Astrocyte (in vitro differentiated cells and primary cell): ENCODE data around the gene DGKQ. TPM values are rescaled to one million over a fixed set of nuclear protein-coding genes. Genes with fewer than 3 reads are reported as not detected.

Experiments
- DNase-seq: peaks from one replicate; pipeline ENCODE4 v3.0.0-alpha.2; 2010; ENCODE audit warnings: low read depth
- FAIRE-seq: peaks from 2 replicates; lab custom pipeline; 2011; peaks lifted over from hg19 to GRCh38; lab: Jason Lieb, UNC
- H2AFZ ChIP-seq: 2 replicates; pipeline ENCODE4 v1.6.0; 2012; ENCODE audit warnings: low read depth, low read length, inconsistent platforms
- H3K27ac ChIP-seq: 2 replicates; pipeline ENCODE4 v1.5.1; 2011; ENCODE audit warnings: low read depth, low read length, inconsistent platforms
- H3K27me3 ChIP-seq: 2 replicates; pipeline ENCODE4 v1.6.0; 2011; ENCODE audit warnings: low read length, inconsistent platforms; ENCODE audit not compliant: insufficient read depth
- H3K36me3 ChIP-seq: 2 replicates; pipeline ENCODE4 v1.5.1; 2011; ENCODE audit warnings: low read length, inconsistent platforms; ENCODE audit not compliant: insufficient read depth
- H3K4me1 ChIP-seq: 2 replicates; pipeline ENCODE4 v1.5.1; 2011; ENCODE audit warnings: low read length, inconsistent platforms; ENCODE audit not compliant: insufficient read depth
- H3K4me2 ChIP-seq: 2 replicates; pipeline ENCODE4 v1.6.0; 2012; ENCODE audit warnings: low read length, inconsistent platforms
- H3K4me3 ChIP-seq: 2 replicates; pipeline ENCODE4 v1.5.1; 2011; ENCODE audit warnings: low read depth, mild to moderate bottlenecking, low read length, inconsistent platforms; ENCODE audit not compliant: insufficient read depth
- H3K79me2 ChIP-seq: 2 replicates; pipeline ENCODE4 v1.6.0; 2012; ENCODE audit warnings: mild to moderate bottlenecking, low read length, inconsistent platforms; ENCODE audit not compliant: insufficient read depth
- H3K9ac ChIP-seq: 2 replicates; pipeline ENCODE4 v1.6.0; 2012; ENCODE audit warnings: mild to moderate bottlenecking, low read length, inconsistent platforms
- H3K9me3 ChIP-seq: 2 replicates; pipeline ENCODE4 v1.5.1; 2012; ENCODE audit warnings: low read depth, mild to moderate bottlenecking, low read length, inconsistent platforms; ENCODE audit not compliant: insufficient read depth
- H4K20me1 ChIP-seq: 2 replicates; pipeline ENCODE4 v1.6.0; 2012; ENCODE audit warnings: low read length, inconsistent platforms; ENCODE audit not compliant: insufficient read depth
- H3K27ac Mint-ChIP-seq: one replicate; pipeline ENCODE4 v1.8.0; 2021; ENCODE audit warnings: mild to moderate bottlenecking, mixed read lengths; ENCODE audit not compliant: unreplicated experiment
- H3K27me3 Mint-ChIP-seq: one replicate; pipeline ENCODE4 v1.8.0; 2021; ENCODE audit warnings: low read depth, mixed read lengths; ENCODE audit not compliant: unreplicated experiment
- H3K36me3 Mint-ChIP-seq: one replicate; pipeline ENCODE4 v1.8.0; 2021; ENCODE audit warnings: low read depth, mixed read lengths; ENCODE audit not compliant: unreplicated experiment
- H3K4me1 Mint-ChIP-seq: one replicate; pipeline ENCODE4 v1.8.0; 2021; ENCODE audit warnings: low read depth, mixed read lengths; ENCODE audit not compliant: unreplicated experiment
- H3K4me3 Mint-ChIP-seq: one replicate; pipeline ENCODE4 v1.8.0; 2021; ENCODE audit warnings: mild to moderate bottlenecking, moderate library complexity, mixed read lengths; ENCODE audit not compliant: unreplicated experiment
- H3K9me3 Mint-ChIP-seq: one replicate; pipeline ENCODE4 v1.8.0; 2021; ENCODE audit warnings: mild to moderate bottlenecking, mixed read lengths; ENCODE audit not compliant: unreplicated experiment
- CTCF ChIP-seq: IDR thresholded peaks from 2 replicates; pipeline ENCODE4 v1.5.1; 2011; ENCODE audit warnings: low read depth, mild to moderate bottlenecking, inconsistent platforms, low read length, moderate library complexity; ENCODE audit not compliant: insufficient read depth
- EZH2 ChIP-seq: IDR thresholded peaks from 2 replicates; pipeline ENCODE4 v1.6.1; 2012; ENCODE audit warnings: mild to moderate bottlenecking, low read length, inconsistent platforms; ENCODE audit not compliant: insufficient read depth
- total RNA-seq: library from RNA; stranded (reverse); gene quantifications from 2 replicates; pipeline ENCODE4 v1.2.1, GENCODE V29; 2021

The DGKQ gene
- total RNA-seq, 1 donor from 2014 or later: 19.0 TPM

DNA sequence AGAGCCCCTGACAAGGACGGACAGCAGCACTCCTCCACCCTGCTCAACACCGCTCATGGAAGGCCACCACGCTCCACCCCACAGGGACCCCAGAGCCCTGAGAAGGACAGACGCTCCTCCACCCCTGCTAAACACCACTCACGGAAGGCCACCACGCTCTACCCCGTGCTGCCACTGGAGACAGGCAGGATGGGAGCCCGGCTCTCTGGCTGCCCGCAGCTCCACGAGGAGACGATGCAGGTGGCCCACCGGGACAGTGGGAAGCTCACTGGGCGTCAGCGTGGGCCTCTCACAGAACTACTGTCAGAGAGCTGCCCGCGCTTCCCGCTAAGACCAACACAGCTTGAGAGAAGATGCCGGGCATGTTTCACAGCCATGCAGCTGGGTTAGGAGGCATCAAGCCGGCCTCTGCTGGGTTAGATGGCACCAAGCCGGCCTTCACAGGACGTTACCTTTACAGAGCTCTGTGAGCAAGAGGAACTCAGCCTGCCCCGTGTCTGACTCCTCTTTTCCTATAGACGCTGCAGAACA lies 62.1 kb downstream of the DGKQ start:
- DNase-seq (no peak), FAIRE-seq (no peak)
- Histone ChIP-seq H3K27me3 (no peaks in the 10 kb centered on the region), H2AFZ (no peak overlapping the region), H3K4me3 (no peak overlapping the region), H3K36me3 (peaks cover 3% of the 10 kb centered on the region), H3K9ac (no peak overlapping the region), H3K4me2 (no peak overlapping the region), H3K9me3 (no peaks in the 10 kb centered on the region), H4K20me1 (peaks cover 89% of the 10 kb centered on the region), H3K4me1 (peaks cover 9% of the 10 kb centered on the region), H3K79me2 (peaks cover 71% of the 10 kb centered on the region), H3K27ac (no peak overlapping the region)
- H3K27ac Mint-ChIP-seq: no peak overlapping the region
- no peak overlapping the region for H3K4me3 Mint-ChIP-seq
- peaks cover 5% of the 10 kb centered on the region for H3K36me3 Mint-ChIP-seq
- no peak for TF ChIP-seq EZH2
- no peak for TF ChIP-seq CTCF
- H3K9me3 Mint-ChIP-seq: no peaks in the 10 kb centered on the region
- peaks cover 11% of the 10 kb centered on the region for H3K4me1 Mint-ChIP-seq
- H3K27me3 Mint-ChIP-seq: no peaks in the 10 kb centered on the region

DNA sequence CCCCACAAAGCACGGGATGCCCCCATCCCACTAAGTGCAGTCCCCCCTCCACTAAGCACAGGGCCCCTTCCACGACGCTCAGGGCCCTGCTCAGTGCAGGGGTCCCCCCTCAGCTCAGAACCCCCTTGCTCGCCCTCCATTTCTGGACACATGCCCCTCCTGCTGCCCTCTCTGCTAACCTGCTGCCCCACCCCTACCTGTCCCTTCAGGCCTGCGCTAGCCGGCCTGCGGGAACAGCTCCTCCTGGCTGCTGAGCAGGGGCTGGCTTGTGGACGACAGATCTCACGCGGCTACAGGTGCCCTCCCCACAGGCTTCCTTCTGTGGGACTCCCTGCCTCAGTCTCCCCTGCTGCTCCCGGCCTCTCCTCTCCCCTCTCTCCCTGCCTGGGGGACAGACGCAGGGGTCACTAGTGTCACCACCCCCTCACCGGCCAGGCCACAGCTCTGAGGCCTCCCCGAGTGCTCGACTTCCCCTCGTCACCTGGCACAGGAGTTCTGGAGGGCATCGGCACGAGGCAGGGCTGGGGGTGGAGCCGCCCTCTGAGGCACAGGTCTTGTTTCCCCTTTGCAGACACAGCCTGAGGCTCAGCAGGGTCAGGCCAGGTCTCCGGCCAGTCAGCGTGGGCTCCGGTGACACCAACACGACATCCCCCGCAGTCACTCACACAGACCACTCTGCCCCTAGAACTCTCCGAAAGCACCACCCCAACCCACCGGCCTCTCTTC lies 62.8 kb downstream of the DGKQ start:
- peaks cover 9% of the 10 kb centered on the region for H3K4me1 ChIP-seq
- H3K79me2 ChIP-seq: peaks cover 71% of the 10 kb centered on the region
- H2AFZ ChIP-seq: no peak overlapping the region
- no peaks in the 10 kb centered on the region for H3K27me3 Mint-ChIP-seq
- DNase-seq (no peak), FAIRE-seq (no peak)
- H3K4me1 Mint-ChIP-seq: peaks cover 7% of the 10 kb centered on the region
- H3K27ac Mint-ChIP-seq: no peak overlapping the region
- H3K9me3 ChIP-seq: no peaks in the 10 kb centered on the region
- H4K20me1 ChIP-seq: peaks cover 89% of the 10 kb centered on the region
- peaks cover 5% of the 10 kb centered on the region for H3K36me3 Mint-ChIP-seq
- no peak overlapping the region for H3K4me3 Mint-ChIP-seq
- no peak overlapping the region for H3K4me2 ChIP-seq
- TF ChIP-seq EZH2 (no peak), CTCF (no peak)
- H3K9me3 Mint-ChIP-seq: no peaks in the 10 kb centered on the region
- no peak overlapping the region for H3K27ac ChIP-seq
- no peak overlapping the region for H3K9ac ChIP-seq
- no peaks in the 10 kb centered on the region for H3K27me3 ChIP-seq
- no peak overlapping the region for H3K4me3 ChIP-seq
- H3K36me3 ChIP-seq: peaks cover 3% of the 10 kb centered on the region

GRCh38 chr4:909821-910220 lies 63.5 kb downstream of the DGKQ start:
- Histone ChIP-seq H3K27me3 (no peaks in the 10 kb centered on the region), H2AFZ (no peak overlapping the region), H3K9ac (no peak overlapping the region), H3K4me1 (peaks cover 9% of the 10 kb centered on the region), H3K27ac (no peak overlapping the region), H3K79me2 (peaks cover 68% of the 10 kb centered on the region), H3K4me3 (no peak overlapping the region), H3K4me2 (no peak overlapping the region), H3K36me3 (peaks cover 3% of the 10 kb centered on the region), H4K20me1 (peaks cover 89% of the 10 kb centered on the region), H3K9me3 (no peaks in the 10 kb centered on the region)
- H3K36me3 Mint-ChIP-seq: peaks cover 10% of the 10 kb centered on the region
- no peak for TF ChIP-seq CTCF
- DNase-seq (no peak), FAIRE-seq (no peak)
- peaks cover under 1% of the 10 kb centered on the region for H3K4me1 Mint-ChIP-seq
- H3K27ac Mint-ChIP-seq: no peak overlapping the region
- H3K9me3 Mint-ChIP-seq: no peaks in the 10 kb centered on the region
- H3K27me3 Mint-ChIP-seq: no peaks in the 10 kb centered on the region
- H3K4me3 Mint-ChIP-seq: no peak overlapping the region
